ENCODE results near the gene AJUBA.

AJUBA gene

GRCh38 chr14:22996768-22997654, 14.7 kb upstream of the AJUBA start:
- DNase-seq (ENCODE audit: insufficient read length, low spot score): no peak
- FAIRE-seq: no peak
- TF ChIP-seq POLR2A (IDR thresholded peaks at IDR 0.05; ENCODE audit: low read depth, low read length): no peak

GRCh38 chr14:22995889-22996625, 13.7 kb upstream of the AJUBA start:
- FAIRE-seq (no peak), DNase-seq (ENCODE audit: insufficient read length, low spot score) (no peak)
- no peak for TF ChIP-seq POLR2A (IDR thresholded peaks at IDR 0.05; ENCODE audit: low read depth, low read length)

- TF ChIP-seq POLR2A (IDR thresholded peaks at IDR 0.05; ENCODE audit: low read depth, low read length): no peak
- DNase-seq (ENCODE audit: insufficient read length, low spot score) (no peak), FAIRE-seq (no peak)
Observed at GRCh38 chr14:22994762-22995275, 12.5 kb upstream of the AJUBA start.

GRCh38 chr14:22993517-22993916, 11.2 kb upstream of the AJUBA start:
- FAIRE-seq (no peak), DNase-seq (ENCODE audit: insufficient read length, low spot score) (no peak)
- no peak for TF ChIP-seq POLR2A (IDR thresholded peaks at IDR 0.05; ENCODE audit: low read depth, low read length)

GRCh38 chr14:22991852-22992251, 9.5 kb upstream of the AJUBA start:
- DNase-seq (ENCODE audit: insufficient read length, low spot score) (no peak), FAIRE-seq (no peak)
- no peak for TF ChIP-seq POLR2A (IDR thresholded peaks at IDR 0.05; ENCODE audit: low read depth, low read length)

GRCh38 chr14:22987291-22987690, 4.9 kb upstream of the AJUBA start:
- no peak for DNase-seq (ENCODE audit: insufficient read length, low spot score)
- TF ChIP-seq POLR2A (IDR thresholded peaks at IDR 0.05; ENCODE audit: low read depth, low read length): no peak
- FAIRE-seq: no peak

- FAIRE-seq: no peak
- no peak for DNase-seq (ENCODE audit: insufficient read length, low spot score)
Observed at GRCh38 chr14:22986508-22987054, 4.2 kb upstream of the AJUBA start.

GRCh38 chr14:22985894-22986507, 3.6 kb upstream of the AJUBA start:
- no peak for TF ChIP-seq POLR2A (IDR thresholded peaks at IDR 0.05; ENCODE audit: low read depth, low read length)
- DNase-seq (ENCODE audit: insufficient read length, low spot score) (no peak), FAIRE-seq (no peak)

More at GRCh38 chr14:22986508-22987054, 4.2 kb upstream of the AJUBA start:
- TF ChIP-seq POLR2A (IDR thresholded peaks at IDR 0.05; ENCODE audit: low read depth, low read length): no peak

GRCh38 chr14:22984959-22985658, 2.8 kb upstream of the AJUBA start:
- no peak for FAIRE-seq

GRCh38 chr14:22981876-22982476, 375 bp downstream of the AJUBA start:
- no peak for TF ChIP-seq POLR2A (IDR thresholded peaks at IDR 0.05; ENCODE audit: low read depth, low read length)
- FAIRE-seq (no peak), DNase-seq (ENCODE audit: insufficient read length, low spot score) (no peak)

More at GRCh38 chr14:22984959-22985658, 2.8 kb upstream of the AJUBA start:
- no peak for DNase-seq (ENCODE audit: insufficient read length, low spot score)
- no peak for TF ChIP-seq POLR2A (IDR thresholded peaks at IDR 0.05; ENCODE audit: low read depth, low read length)

- FAIRE-seq (no peak), DNase-seq (ENCODE audit: insufficient read length, low spot score) (no peak)
- no peak for TF ChIP-seq POLR2A (IDR thresholded peaks at IDR 0.05; ENCODE audit: low read depth, low read length)
Observed at GRCh38 chr14:22981090-22981875, 1.1 kb downstream of the AJUBA start.

- FAIRE-seq (no peak), DNase-seq (ENCODE audit: insufficient read length, low spot score) (no peak)
- TF ChIP-seq POLR2A (IDR thresholded peaks at IDR 0.05; ENCODE audit: low read depth, low read length): peak; percentile 15; the same call in 1 of the 2 replicates
Observed at GRCh38 chr14:22980672-22981089, 1.7 kb downstream of the AJUBA start.

Measured in H54 (cell line).